ENCODE results near the gene DMC1.

DNA sequence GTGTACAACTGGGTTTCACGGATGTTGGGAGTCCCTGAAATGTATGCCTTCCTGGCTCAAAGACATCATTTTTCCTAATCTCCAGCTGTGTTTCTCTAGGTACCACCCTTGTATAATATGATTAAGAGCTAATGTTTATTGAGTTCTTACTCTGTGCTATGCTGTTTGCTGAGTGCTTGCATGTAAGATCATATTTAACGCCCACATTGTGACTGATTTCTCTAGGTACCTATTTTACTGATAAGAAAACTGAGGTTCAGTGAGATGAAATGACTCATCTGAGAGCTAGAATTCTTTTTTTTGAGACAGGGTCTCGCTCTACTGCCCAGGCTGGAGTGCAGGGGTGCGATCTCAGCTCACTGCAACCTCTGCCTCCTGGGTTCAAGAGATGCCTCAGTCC, 43.6 kb upstream of the DMC1 start:
- TF ChIP-seq, protein P1, sequence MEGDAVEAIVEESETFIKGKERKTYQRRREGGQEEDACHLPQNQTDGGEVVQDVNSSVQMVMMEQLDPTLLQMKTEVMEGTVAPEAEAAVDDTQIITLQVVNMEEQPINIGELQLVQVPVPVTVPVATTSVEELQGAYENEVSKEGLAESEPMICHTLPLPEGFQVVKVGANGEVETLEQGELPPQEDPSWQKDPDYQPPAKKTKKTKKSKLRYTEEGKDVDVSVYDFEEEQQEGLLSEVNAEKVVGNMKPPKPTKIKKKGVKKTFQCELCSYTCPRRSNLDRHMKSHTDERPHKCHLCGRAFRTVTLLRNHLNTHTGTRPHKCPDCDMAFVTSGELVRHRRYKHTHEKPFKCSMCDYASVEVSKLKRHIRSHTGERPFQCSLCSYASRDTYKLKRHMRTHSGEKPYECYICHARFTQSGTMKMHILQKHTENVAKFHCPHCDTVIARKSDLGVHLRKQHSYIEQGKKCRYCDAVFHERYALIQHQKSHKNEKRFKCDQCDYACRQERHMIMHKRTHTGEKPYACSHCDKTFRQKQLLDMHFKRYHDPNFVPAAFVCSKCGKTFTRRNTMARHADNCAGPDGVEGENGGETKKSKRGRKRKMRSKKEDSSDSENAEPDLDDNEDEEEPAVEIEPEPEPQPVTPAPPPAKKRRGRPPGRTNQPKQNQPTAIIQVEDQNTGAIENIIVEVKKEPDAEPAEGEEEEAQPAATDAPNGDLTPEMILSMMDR (IDR thresholded peaks at IDR 0.05) = no peak
- no peak for TF ChIP-seq POLR2A (IDR thresholded peaks at IDR 0.05)

All from lower leg skin (tissue), 3 donors.